Testis (tissue), 2 donors: Measurements from ENCODE around the gene RBM6.

Experiments used
- POLR2A ChIP-seq: fragments of 450-650 bp; IDR thresholded peaks from one replicate; pipeline ENCODE4 v1.6.1; 2017; ENCODE audit warnings: antibody characterized with exemption, mild to moderate bottlenecking, moderate library complexity
- TF ChIP-seq, protein P1 (sequence below), 3 experiments: fragments of 450-650 bp in 2 of 3; fragments of 200-600 bp in 1 of 3; sonication (generic) in 1 of 3; IDR thresholded peaks; one replicate each; pipeline ENCODE4 v1.5.1; 2016 to 2019; ENCODE audit warnings: antibody characterized with exemption in 3 of 3, mild to moderate bottlenecking in 2 of 3, moderate library complexity in 1 of 3

DNA sequence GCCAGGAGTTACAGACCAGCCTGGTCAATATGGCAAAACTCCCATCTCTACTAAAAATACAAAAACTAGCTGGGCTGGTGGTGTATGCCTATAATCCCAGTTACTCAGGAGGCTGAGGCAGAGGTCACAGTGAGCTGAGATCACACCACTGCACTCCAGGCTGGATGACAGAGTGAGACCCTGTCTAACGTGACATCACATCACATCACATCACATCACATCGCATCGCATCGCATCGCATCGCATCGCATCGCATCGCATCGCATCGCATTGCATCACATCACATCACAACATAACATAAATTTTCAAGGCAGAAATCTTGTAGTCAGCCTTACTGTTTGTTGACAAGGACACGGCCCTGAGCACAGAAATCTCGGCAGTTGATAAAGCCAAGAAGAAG, 44.4 kb downstream of the RBM6 start:
- TF ChIP-seq, protein P1, sequence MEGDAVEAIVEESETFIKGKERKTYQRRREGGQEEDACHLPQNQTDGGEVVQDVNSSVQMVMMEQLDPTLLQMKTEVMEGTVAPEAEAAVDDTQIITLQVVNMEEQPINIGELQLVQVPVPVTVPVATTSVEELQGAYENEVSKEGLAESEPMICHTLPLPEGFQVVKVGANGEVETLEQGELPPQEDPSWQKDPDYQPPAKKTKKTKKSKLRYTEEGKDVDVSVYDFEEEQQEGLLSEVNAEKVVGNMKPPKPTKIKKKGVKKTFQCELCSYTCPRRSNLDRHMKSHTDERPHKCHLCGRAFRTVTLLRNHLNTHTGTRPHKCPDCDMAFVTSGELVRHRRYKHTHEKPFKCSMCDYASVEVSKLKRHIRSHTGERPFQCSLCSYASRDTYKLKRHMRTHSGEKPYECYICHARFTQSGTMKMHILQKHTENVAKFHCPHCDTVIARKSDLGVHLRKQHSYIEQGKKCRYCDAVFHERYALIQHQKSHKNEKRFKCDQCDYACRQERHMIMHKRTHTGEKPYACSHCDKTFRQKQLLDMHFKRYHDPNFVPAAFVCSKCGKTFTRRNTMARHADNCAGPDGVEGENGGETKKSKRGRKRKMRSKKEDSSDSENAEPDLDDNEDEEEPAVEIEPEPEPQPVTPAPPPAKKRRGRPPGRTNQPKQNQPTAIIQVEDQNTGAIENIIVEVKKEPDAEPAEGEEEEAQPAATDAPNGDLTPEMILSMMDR (IDR thresholded peaks at IDR 0.05), result no peak
- TF ChIP-seq POLR2A, result no peak
